ENCODE results near the gene ARHGEF1.

DNA sequence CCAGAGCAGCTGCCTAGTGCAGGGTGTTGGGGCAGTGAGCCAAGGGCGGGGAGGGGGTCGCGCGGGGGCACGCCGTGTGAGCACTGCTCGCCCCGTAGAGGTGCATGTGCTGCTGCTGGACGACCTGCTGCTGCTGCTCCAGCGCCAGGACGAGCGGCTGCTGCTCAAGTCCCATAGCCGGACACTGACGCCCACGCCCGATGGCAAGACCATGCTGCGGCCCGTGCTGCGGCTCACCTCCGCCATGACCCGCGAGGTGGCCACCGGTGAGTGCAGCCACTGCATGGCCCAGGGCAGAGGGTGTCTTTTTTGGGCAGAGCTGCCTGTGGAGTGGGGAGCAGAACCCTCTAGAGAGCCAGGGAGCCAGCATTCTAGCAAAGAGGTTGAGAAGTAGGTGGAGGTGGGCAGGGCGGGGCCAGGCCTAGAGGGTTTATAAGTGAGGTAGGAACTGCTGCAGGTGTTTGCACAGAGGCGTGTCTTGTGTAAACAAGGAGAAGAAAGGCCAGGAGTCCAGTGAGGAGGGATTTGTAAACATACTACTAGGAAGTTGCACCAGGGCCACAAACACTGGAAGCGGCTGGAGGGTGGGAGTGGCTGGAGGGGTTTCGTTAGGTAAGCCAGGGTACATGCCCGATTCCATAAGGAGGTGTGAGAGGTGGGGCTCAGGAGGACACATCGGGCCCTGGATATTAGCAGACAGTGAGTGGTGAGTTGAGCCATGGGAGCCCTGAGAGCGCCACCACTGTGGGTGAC, 21.3 kb downstream of the ARHGEF1 start:
- TF ChIP-seq, protein P1, sequence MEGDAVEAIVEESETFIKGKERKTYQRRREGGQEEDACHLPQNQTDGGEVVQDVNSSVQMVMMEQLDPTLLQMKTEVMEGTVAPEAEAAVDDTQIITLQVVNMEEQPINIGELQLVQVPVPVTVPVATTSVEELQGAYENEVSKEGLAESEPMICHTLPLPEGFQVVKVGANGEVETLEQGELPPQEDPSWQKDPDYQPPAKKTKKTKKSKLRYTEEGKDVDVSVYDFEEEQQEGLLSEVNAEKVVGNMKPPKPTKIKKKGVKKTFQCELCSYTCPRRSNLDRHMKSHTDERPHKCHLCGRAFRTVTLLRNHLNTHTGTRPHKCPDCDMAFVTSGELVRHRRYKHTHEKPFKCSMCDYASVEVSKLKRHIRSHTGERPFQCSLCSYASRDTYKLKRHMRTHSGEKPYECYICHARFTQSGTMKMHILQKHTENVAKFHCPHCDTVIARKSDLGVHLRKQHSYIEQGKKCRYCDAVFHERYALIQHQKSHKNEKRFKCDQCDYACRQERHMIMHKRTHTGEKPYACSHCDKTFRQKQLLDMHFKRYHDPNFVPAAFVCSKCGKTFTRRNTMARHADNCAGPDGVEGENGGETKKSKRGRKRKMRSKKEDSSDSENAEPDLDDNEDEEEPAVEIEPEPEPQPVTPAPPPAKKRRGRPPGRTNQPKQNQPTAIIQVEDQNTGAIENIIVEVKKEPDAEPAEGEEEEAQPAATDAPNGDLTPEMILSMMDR (IDR thresholded peaks at IDR 0.05; ENCODE audit: low read depth, low read length) = no peak
- TF ChIP-seq EZH2phosphoT487 (IDR thresholded peaks at IDR 0.05; ENCODE audit: low read depth) = no peak

Data from OCI-LY3 (cell line).